ENCODE results near the gene EEF2K. TPM values are rescaled to one million over a fixed set of nuclear protein-coding genes. Genes with fewer than 3 reads are reported as not detected.
A peak's percentile ranks its signal among the peaks of the same experiment; 100 is the strongest.

The EEF2K gene
- total and polyA plus RNA-seq, 2 of the 13 experiments (the other 11 are each of a cell fraction or from before 2014, with no cell fraction given), result 22.0 to 23.8 TPM

GRCh38 chr16:22206013-22206841, at the start of gene EEF2K (continued):
- TF ChIP-seq, protein P1, sequence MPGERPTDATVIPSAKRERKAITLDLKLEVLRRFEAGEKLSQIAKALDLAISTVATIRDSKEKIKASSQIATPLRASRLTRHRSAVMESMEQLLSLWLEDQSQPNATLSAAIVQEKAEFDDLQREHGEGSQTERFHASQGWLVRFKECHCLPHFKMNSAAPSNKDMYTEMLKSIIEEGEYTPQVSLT (CRISPR knock-in tag; IDR thresholded peaks at IDR 0.05; ENCODE audit: borderline replicate concordance, low read depth), result 0 out of 2 replicates have a peak, but pooled peaks have one; percentile 85
- TF ChIP-seq KDM1A (CRISPR knock-in tag; IDR thresholded peaks at IDR 0.05) (peak; percentile 90), SP5 (CRISPR knock-in tag; IDR thresholded peaks at IDR 0.05; ENCODE audit: borderline replicate concordance, low read depth) (peak; percentile 83), ATF7-NPFF (CRISPR knock-in tag; IDR thresholded peaks at IDR 0.05; ENCODE audit: low read depth) (peak; percentile 94), EED (CRISPR knock-in tag; IDR thresholded peaks at IDR 0.05) (peak; percentile 14), TFDP1 (CRISPR knock-in tag; IDR thresholded peaks at IDR 0.05; ENCODE audit: borderline replicate concordance) (peak; percentile 94; the same call in 1 of the 2 replicates), POLR2G (IDR thresholded peaks at IDR 0.05; ENCODE audit: low read depth, low read length) (peak; percentile 81), U2AF2 (IDR thresholded peaks at IDR 0.05; ENCODE audit: low read depth, low read length) (0 out of 2 replicates have a peak, but pooled peaks have one; percentile 36), ZNF598 (CRISPR knock-in tag; IDR thresholded peaks at IDR 0.05; ENCODE audit: borderline replicate concordance) (peak; percentile 78; the same call in 1 of the 2 replicates), JUN (CRISPR knock-in tag; IDR thresholded peaks at IDR 0.05) (0 out of 2 replicates have a peak, but pooled peaks have one; percentile 32), ZNF639 (CRISPR knock-in tag; conservative IDR thresholded peaks at IDR 0.05) (peak; percentile 92), ARID3A (IDR thresholded peaks at IDR 0.05; ENCODE audit: low read depth, low read length) (peak; percentile 25; the same call in 1 of the 2 replicates), SP1 (IDR thresholded peaks at IDR 0.05) (no peak), SP1 (CRISPR knock-in tag; IDR thresholded peaks at IDR 0.05) (peak; percentile 84), TBX3 (IDR thresholded peaks at IDR 0.05; ENCODE audit: borderline replicate concordance) (no peak; the same call in 1 of the 2 replicates), ZEB1 (IDR thresholded peaks at IDR 0.05; ENCODE audit: insufficient replicate concordance, low read depth) (no peak), KDM5B (CRISPR knock-in tag; IDR thresholded peaks at IDR 0.05; ENCODE audit: borderline replicate concordance) (peak; percentile 93; the same call in 1 of the 2 replicates), ZNF629 (CRISPR knock-in tag; conservative IDR thresholded peaks at IDR 0.05) (peak; percentile 67), RAD51 (IDR thresholded peaks at IDR 0.05; ENCODE audit: borderline replicate concordance) (no peak)
- TF ChIP-seq, protein P2, sequence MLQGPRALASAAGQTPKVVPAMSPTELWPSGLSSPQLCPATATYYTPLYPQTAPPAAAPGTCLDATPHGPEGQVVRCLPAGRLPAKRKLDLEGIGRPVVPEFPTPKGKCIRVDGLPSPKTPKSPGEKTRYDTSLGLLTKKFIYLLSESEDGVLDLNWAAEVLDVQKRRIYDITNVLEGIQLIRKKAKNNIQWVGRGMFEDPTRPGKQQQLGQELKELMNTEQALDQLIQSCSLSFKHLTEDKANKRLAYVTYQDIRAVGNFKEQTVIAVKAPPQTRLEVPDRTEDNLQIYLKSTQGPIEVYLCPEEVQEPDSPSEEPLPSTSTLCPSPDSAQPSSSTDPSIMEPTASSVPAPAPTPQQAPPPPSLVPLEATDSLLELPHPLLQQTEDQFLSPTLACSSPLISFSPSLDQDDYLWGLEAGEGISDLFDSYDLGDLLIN (CRISPR knock-in tag; IDR thresholded peaks at IDR 0.05; ENCODE audit: borderline replicate concordance), result peak; percentile 90; the same call in 1 of the 2 replicates
- TF ChIP-seq, protein P3, sequence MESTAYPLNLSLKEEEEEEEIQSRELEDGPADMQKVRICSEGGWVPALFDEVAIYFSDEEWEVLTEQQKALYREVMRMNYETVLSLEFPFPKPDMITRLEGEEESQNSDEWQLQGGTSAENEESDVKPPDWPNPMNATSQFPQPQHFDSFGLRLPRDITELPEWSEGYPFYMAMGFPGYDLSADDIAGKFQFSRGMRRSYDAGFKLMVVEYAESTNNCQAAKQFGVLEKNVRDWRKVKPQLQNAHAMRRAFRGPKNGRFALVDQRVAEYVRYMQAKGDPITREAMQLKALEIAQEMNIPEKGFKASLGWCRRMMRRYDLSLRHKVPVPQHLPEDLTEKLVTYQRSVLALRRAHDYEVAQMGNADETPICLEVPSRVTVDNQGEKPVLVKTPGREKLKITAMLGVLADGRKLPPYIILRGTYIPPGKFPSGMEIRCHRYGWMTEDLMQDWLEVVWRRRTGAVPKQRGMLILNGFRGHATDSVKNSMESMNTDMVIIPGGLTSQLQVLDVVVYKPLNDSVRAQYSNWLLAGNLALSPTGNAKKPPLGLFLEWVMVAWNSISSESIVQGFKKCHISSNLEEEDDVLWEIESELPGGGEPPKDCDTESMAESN (CRISPR knock-in tag; conservative IDR thresholded peaks at IDR 0.05), result peak; percentile 98

Data from HepG2 (cell line).